Duodenal mucosa (tissue), 2 donors: ENCODE data around the gene CDCP2.

Experiments
- H3K27ac ChIP-seq: one replicate; pipeline ENCODE4 v1.7.0; 2013; ENCODE audit warnings: low read depth, low read length
- H3K27me3 ChIP-seq, 2 donors: one replicate each; pipeline ENCODE4 v1.7.0; 2013; ENCODE audit warnings: low read length in 2 of 2, control low read depth in 1 of 2; ENCODE audit not compliant: insufficient read depth in 2 of 2, control insufficient read depth in 1 of 2
- H3K36me3 ChIP-seq, 2 donors: one replicate each; pipeline ENCODE4 v1.7.0; 2013; ENCODE audit warnings: low read length in 2 of 2, control low read depth in 1 of 2; ENCODE audit not compliant: insufficient read depth in 2 of 2, control insufficient read depth in 1 of 2
- H3K4me1 ChIP-seq, 2 donors: one replicate each; pipeline ENCODE4 v1.7.0; 2013; ENCODE audit warnings: low read length in 2 of 2, control low read depth in 1 of 2; ENCODE audit not compliant: insufficient read depth in 2 of 2, control insufficient read depth in 1 of 2
- H3K4me3 ChIP-seq, 2 donors: one replicate each; pipeline ENCODE4 v1.7.0; 2013; ENCODE audit warnings: low read length in 2 of 2, low read depth in 1 of 2
- H3K9ac ChIP-seq, 2 donors: one replicate each; pipeline ENCODE4 v1.7.0; 2013; ENCODE audit warnings: low read length in 2 of 2, low read depth in 1 of 2
- H3K9me3 ChIP-seq, 2 donors: one replicate each; pipeline ENCODE4 v1.7.0; 2013; ENCODE audit warnings: low read length in 2 of 2, control low read depth in 1 of 2; ENCODE audit not compliant: control insufficient read depth in 1 of 2

Gene CDCP2

DNA sequence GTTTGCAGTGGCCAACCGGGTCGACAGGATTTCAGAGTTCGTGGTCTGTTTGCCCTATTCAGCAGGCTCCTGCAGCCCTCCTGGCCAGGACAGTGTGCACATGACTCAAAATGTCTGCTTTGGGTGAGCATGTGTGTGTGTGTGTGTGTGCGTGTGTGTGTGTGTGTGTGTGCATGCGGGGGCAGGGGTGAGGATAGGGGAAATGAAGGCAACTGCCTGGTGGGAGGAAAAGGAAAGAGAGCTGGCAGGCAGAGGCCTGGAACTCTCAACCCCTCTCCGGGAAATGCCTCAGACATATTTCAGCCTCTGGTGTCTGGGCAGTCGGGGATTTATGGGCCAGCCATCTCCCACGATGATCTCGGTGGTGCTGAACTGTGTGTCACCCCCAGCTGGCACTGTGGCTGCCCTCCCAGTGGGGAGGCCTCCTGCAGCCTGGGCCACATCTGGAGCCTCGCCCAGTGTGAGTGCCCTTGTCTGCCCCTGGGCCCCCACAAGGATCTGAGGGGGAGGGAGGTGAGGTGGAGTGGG lies 15.2 kb downstream of the CDCP2 start:
- Histone ChIP-seq H3K27ac (no peak overlapping the region), H3K9ac (no peak overlapping the region), H3K9me3 (no peaks in the 10 kb centered on the region), H3K36me3 (no peaks in the 10 kb centered on the region), H3K4me3 (no peak overlapping the region), H3K4me1 (no peaks in the 10 kb centered on the region), H3K27me3 (no peaks in the 10 kb centered on the region)

DNA sequence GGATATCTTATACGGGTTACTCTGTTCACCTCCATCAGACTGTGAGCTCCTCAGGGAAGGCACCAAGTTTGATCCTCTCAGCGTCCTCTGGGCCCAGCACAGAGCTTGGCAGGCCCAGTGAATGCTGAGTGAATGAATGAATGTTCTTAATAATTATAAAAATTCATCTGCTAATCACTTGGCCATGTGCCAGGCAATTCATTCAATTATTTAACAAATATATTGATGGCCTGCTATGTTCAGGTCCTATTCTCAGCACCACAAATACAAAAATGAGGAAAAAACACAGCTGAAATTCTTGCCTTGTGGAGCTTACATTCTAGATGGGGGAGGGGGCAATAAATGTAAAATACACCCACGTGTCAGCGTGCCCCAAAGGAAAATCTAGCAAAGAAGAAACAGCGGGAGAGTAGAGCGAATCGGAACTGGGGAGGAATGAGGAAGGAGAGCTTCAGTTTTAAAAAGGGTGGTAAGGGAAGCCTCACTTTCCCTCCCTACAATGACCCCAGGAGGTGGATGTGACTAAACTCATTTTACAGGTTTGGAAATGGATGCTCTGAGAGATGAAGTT lies 15.8 kb downstream of the CDCP2 start:
- Histone ChIP-seq H3K27ac (no peak overlapping the region), H3K4me1 (no peaks in the 10 kb centered on the region), H3K4me3 (no peak overlapping the region), H3K36me3 (no peaks in the 10 kb centered on the region), H3K9ac (no peak overlapping the region), H3K9me3 (no peaks in the 10 kb centered on the region), H3K27me3 (no peaks in the 10 kb centered on the region)

DNA sequence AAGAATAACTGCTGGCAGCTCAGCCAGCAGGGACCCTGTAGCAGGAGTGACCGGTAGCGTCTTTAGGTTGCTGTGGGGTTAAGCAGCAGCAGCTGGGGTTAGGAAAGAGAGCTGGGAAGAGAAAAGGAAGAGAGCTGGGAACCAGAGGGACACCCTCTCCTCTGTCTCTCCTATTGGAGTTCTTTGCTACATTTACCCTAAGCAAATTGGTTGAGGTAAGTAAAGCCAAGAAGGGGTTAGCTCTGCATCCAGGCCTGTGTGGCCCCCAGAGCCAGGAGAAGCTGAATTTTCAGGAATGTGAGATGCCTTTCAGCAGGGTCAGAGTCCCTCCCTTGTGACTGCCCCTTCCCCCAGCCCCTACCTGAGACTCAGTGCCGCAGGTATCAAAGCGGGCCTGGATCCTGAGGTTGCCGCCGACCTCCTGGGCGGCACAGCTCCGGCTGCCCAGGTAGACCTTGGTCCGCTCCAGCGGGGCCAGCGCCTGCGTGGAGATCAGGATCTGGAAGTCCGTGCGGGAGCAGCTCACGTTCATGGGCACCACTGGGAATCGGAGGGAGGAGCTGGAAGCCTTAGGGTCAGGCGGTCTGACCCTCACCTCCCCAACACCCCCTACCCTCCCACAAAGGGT lies 16.4 kb downstream of the CDCP2 start:
- H3K4me1 ChIP-seq: no peaks in the 10 kb centered on the region
- no peaks in the 10 kb centered on the region for H3K36me3 ChIP-seq
- no peaks in the 10 kb centered on the region for H3K9me3 ChIP-seq
- H3K27ac ChIP-seq: no peak overlapping the region
- no peaks in the 10 kb centered on the region for H3K27me3 ChIP-seq
- H3K4me3 ChIP-seq: no peak overlapping the region
- no peak overlapping the region for H3K9ac ChIP-seq

DNA sequence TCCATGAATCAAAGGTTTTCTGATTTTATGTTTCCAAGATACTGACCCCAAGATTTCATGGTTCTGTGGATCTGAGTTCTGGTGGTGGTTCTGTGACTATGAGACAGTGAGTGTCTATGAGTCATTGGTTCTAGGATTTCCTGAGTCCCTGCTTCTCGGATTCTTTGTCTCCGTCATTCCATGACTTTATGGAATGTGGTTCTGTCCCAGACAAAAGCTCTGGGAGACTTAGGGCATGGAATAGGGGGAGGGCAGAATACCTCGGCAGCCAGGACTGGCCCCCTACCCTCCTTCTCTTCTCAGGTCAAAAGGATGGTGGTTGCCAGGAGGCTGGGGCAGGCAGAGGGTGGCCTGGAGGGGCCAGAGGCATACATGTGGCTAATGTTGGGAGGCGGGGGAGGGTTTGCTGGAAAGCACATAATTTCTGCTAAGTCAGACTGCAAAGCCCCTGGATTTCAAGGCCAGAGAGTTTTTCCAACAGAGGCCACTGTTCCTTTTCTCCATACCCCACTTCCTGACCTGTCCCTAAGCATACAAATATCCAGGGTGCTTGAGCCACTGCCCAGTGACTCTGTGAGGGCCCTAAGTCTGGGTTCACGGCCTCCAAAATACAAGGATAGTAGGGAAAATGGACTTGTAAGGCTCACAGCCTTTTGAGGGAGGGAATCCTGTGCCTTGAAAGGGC lies 17.2 kb downstream of the CDCP2 start:
- Histone ChIP-seq H3K9me3 (no peaks in the 10 kb centered on the region), H3K36me3 (no peaks in the 10 kb centered on the region)

DNA sequence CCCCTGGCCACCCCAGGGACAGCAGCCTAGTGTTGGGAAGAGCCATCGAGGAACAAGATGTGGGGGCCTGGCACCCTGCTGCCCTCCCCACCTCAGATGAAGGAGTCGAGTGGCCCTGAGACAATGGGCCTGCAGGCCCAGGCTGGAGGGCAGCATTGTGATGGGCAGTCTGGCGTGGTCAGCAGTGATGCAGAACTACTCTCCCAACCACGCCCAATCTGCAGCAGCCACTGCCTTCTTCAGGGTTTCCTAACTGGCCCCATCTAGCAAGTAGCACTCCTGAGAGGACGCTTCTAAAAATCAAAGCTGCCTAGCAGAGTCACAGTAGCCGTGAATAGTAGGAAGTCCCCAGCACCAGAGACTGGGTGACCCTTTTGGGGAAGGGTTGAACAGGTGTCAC lies 18.5 kb downstream of the CDCP2 start:
- H3K27ac ChIP-seq: no peak overlapping the region
- H3K9me3 ChIP-seq: no peaks in the 10 kb centered on the region
- H3K9ac ChIP-seq: no peak overlapping the region
- no peaks in the 10 kb centered on the region for H3K27me3 ChIP-seq
- H3K36me3 ChIP-seq: no peaks in the 10 kb centered on the region
- no peak overlapping the region for H3K4me3 ChIP-seq
- H3K4me1 ChIP-seq: no peaks in the 10 kb centered on the region

More for the DNA sequence above, 17.2 kb downstream of the CDCP2 start:
- Histone ChIP-seq H3K4me3 (no peak overlapping the region), H3K27ac (no peak overlapping the region), H3K4me1 (no peaks in the 10 kb centered on the region), H3K9ac (no peak overlapping the region), H3K27me3 (no peaks in the 10 kb centered on the region)

DNA sequence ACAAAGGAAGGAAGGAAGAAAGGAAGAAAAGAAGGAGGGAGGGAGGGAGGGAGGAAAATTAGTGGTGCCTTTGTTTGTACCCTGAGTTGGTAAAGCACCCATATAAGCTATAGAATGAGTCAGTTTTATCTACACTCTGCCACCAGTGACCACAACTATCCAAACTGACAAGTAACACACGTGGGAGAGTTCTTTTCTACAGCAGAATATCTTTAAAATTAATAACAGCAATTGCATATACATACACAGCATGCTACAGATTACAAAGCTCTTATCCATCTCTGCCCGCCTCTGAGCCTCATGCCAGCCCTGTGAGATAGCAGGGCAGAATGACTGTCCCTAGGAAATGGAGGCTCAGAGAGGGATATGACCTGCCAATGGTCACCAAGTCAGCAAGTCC lies 20.3 kb downstream of the CDCP2 start:
- no peak overlapping the region for H3K4me3 ChIP-seq
- H3K9me3 ChIP-seq: no peaks in the 10 kb centered on the region
- H3K36me3 ChIP-seq: no peaks in the 10 kb centered on the region
- no peaks in the 10 kb centered on the region for H3K27me3 ChIP-seq
- no peak overlapping the region for H3K9ac ChIP-seq
- no peak overlapping the region for H3K27ac ChIP-seq
- no peaks in the 10 kb centered on the region for H3K4me1 ChIP-seq

DNA sequence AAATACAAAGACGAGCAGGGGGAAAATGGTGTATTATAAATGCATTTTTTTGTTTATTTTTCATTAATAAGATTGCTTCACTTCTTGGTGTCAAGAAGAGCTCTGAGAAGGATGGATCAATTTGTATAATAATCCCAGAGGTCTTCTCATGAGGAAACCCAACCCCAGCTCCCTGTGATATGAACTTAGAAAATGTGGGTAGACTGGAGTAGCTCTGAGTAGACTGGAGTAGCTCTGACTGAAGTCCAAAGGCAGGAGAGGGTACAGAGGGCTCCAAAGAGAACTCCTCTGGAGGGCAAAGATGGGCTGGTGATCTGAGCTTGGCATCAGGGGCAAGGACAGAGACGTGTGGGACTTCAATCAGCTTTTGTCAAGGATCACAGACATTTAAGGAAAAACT lies 21.4 kb downstream of the CDCP2 start:
- H3K4me3 ChIP-seq: no peak overlapping the region
- no peaks in the 10 kb centered on the region for H3K27me3 ChIP-seq
- no peaks in the 10 kb centered on the region for H3K4me1 ChIP-seq
- H3K9me3 ChIP-seq: no peaks in the 10 kb centered on the region
- H3K9ac ChIP-seq: no peak overlapping the region
- H3K27ac ChIP-seq: no peak overlapping the region
- H3K36me3 ChIP-seq: no peaks in the 10 kb centered on the region

DNA sequence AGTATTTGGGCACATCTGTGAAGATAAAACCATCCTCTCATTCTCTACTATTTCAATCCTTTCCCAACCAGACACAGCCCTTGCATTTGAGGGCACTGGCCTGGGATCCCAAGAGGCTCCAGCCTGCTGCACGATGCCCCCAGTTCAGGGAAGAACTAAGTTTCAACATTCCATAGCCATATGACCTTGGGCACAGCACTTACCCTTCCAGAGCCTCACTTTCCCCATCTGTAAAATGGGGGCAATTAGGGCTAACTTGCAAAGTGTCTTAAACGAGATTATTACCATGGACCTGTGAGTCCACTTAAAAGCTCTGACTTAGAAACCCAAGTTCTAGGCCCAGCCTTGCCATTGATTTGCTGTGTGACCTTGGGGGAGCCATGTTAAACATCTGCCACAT lies 22.9 kb downstream of the CDCP2 start:
- Histone ChIP-seq H3K4me3 (no peak overlapping the region), H3K36me3 (no peaks in the 10 kb centered on the region), H3K9ac (no peak overlapping the region), H3K27ac (no peak overlapping the region), H3K27me3 (no peaks in the 10 kb centered on the region), H3K9me3 (no peaks in the 10 kb centered on the region), H3K4me1 (peaks cover under 1 to 5% of the 10 kb centered on the region in 2 donors)

DNA sequence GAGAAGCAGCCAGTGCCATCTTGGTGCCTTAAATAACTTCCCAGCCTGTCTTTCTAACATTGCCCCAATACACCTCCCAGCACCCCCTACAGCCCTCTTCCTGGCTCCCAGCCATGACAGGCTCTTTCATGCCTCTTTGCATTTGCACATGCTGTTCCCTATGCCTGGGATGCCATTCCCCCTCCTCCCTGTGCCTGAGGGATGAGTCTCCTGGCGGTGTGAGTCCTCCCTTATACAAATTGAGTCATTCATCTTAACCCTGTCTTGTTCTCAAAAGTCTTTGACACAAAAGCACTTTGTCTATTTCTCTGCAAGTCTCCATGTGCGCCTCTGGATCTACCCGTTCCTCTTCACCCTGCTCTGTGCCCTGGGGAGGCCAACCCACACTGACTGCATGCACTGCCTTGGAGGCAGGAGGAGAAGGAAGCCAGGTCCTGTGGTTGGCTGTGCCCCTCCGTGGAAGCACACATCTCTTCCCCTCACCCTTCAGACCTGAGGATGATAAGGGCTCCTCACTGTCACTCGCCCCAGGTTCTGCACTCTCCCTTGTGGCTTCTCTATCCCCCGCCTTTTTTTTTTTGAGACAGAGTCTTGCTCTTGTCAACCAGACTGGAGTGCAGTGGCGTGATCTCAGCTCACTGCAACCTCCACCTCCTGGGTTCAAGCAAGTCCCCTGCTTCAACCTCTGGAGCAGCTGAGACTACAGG lies 25.1 kb downstream of the CDCP2 start:
- no peak overlapping the region for H3K27ac ChIP-seq
- H3K9ac ChIP-seq: no peak overlapping the region
- H3K4me3 ChIP-seq: no peak overlapping the region
- no peaks in the 10 kb centered on the region for H3K36me3 ChIP-seq
- peaks cover 9 to 15% of the 10 kb centered on the region in 2 donors for H3K4me1 ChIP-seq
- H3K27me3 ChIP-seq: no peaks in the 10 kb centered on the region
- H3K9me3 ChIP-seq: no peaks in the 10 kb centered on the region

DNA sequence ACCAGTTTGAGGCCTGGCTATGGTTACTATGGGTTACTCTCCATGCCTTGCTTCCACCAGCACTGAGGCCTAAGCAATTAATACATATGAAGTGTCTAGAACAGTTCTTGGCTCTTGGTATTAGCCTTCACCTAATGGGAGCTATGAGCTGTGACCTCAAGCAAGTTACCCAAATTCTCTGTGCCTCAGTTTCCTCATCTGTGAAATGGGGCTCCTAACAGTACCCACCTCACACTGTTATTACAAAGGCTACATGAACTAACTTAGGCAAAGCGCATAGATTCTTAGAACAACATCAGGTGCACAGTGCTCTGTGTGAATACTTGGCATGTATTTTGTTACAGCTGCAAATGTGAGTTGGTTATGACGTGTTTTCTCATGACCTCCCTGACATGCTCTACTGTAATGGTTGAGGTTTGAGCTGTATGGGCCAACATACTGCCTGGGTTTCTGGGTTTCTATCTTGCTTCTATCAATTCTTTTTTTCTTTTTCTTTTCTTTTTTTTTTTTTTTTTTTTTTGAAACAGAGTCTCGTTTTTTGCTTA lies 26.5 kb downstream of the CDCP2 start:
- H3K9me3 ChIP-seq: no peaks in the 10 kb centered on the region
- no peak overlapping the region for H3K4me3 ChIP-seq
- H3K9ac ChIP-seq: no peak overlapping the region
- no peaks in the 10 kb centered on the region for H3K27me3 ChIP-seq
- no peaks in the 10 kb centered on the region for H3K36me3 ChIP-seq
- H3K4me1 ChIP-seq: peaks cover 16 to 24% of the 10 kb centered on the region in 2 donors
- no peak overlapping the region for H3K27ac ChIP-seq
